GM21390 (cell line): ENCODE results near the gene PPP2R2C.

Experiments
- ATAC-seq: cut with Tn5 transposase; IDR thresholded peaks from one replicate; pipeline ENCODE4 v1.9.1; 2021; ENCODE audit not compliant: unreplicated experiment

PPP2R2C gene

GRCh38 chr4:6404611-6405396 lies 67.6 kb downstream of the PPP2R2C start:
- no peak for ATAC-seq

GRCh38 chr4:6403400-6403685 lies 69.1 kb downstream of the PPP2R2C start:
- no peak for ATAC-seq

- ATAC-seq = no peak
These were observed 69.6 kb downstream of the PPP2R2C start for GRCh38 chr4:6402566-6403399.

- ATAC-seq = no peak
These were observed 70.6 kb downstream of the PPP2R2C start for GRCh38 chr4:6401797-6402196.

- ATAC-seq = no peak
These were observed 75.6 kb downstream of the PPP2R2C start for GRCh38 chr4:6396696-6397236.

DNA sequence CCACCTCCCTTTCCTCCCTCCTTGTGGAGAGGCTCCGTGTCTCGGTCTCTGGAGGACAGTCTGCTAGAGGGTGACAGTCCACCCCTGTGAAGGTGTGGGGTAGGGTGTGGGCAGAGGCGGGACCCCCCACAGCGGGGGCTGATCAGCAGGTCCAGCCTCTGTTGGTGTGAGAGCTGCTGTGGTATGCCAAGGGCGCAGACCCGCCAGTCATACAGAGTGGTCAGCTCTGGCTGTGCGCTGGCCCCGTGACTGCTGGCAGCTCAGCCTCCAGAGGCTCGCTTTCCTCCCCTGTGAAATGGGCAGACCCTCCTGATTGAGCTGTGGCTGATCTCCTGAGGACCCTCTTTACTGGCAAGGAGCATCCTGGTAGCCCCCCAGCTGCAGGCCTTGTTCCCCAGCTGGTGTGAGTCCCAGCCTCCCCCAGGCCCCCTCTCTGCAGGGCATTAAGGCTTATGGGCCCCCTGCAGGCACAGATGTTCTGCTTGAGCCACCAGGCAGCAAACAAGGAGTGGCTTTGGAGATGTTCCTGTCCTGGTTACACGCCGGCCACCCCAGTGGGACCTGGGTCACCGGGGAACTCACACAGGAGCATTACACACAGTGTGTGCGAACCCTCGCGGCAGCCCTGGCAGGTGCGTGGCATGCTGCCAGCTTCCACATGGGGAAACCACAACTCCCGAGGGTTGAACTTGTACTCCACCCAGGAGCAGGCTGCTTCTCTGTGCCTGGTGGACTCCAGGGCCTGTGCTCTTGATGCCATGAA lies 76.8 kb downstream of the PPP2R2C start:
- no peak for ATAC-seq

DNA sequence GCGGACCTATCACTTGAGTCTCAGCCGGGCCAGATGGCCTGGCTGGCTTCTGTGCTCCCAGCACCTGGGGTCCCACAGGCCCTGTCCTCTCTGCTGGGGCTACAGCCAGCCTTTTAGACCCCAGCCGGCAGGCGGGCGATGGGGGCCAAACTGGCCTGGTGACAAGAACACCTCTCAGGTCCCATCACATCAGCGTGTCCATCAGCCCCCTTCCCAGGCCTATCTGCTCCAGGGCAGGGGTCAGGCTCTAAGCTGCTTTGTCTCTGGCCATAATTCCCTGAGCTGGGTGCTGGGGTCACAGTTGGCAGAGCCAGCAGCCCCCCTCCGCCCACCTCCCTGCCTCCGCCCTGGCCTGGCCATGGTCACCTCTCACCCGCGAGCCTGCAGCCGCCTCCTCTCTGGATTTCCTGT lies 77.7 kb downstream of the PPP2R2C start:
- ATAC-seq = no peak

DNA sequence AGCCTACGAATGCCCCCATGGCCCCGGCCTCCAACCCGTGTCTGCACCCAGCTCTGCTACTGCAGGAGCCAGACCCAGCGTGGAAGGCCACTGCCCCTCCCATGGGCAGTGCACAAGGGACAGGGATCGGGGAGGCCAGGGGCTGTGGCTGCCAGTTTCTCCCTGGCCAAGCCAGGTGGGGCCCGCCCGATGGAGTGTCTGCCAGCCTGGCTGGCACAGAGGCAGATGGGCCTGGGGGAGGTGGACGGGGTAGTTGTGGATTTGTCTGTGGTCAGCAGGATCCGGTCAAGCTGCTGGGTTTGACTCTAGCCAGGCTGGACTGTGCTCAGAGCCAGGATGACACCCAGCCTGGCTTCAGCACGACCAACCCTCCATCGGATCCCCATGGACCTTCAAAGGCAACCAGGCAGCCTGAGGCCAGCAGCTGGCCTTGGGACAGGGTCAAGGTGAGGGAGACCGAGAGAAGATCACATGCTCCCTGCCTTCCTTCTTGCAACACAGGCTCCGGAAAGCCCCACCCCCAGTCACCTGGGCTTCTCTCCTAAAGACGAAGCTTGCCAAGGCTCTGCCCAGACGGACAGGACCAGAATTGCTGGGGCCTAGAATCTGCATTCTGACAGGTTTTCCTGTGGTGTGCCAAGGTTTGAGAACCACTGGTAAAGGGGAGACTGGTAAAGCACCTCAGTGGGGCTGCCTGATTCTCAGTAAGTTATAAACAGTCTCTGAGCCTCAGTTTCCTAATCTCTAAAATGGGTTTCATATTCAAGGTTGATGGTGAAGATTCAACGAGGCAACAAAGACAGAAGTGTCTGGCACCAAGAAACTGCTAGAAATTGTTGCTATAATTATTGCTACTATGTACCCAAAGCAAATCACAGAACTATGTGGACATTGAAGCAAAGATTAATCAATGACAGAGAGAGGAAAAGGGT lies 78.6 kb downstream of the PPP2R2C start:
- ATAC-seq = no peak

- ATAC-seq = no peak
These were observed 79.3 kb downstream of the PPP2R2C start for GRCh38 chr4:6393066-6393465.

- ATAC-seq = no peak
These were observed 80.0 kb downstream of the PPP2R2C start for GRCh38 chr4:6392407-6392806.

DNA sequence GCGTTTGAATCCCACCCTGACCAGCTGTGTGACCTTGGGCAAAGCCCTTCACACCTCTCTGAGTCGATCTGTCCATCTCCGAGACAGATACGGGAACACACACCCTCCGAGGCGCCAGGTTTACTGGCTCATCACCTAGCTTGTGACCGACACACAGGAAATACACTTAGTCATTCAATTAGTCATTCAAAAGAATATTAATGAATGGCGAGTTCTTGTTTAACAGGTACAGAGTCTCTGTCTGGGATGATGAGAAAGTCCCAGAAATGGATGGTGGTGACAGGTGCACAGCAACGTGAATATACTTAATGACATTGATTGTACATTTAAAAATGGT lies 80.6 kb downstream of the PPP2R2C start:
- ATAC-seq = no peak

- no peak for ATAC-seq
These were observed 81.1 kb downstream of the PPP2R2C start for GRCh38 chr4:6391186-6391851.

DNA sequence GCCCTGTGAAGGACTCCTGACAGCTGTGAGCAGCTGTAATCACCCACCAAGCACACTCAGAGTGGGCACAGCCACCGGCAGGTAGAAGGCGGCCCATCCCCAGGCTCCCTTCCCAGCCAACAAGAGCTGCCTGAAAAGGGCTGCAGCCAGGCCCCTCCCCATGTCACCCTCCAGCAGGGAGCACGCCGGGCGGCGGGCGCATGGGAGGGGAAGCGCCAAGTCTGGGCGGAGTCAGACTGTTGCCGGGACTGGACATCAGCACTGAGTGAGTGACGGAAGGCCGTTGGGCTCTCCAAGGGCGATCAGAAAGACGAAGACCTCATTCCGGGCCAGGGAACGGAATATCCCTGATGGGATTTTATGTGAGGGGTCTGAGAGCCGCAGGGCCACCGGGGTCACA lies 82.1 kb downstream of the PPP2R2C start:
- ATAC-seq = no peak

- ATAC-seq = no peak
These were observed 83.1 kb downstream of the PPP2R2C start for GRCh38 chr4:6389142-6389825.

GRCh38 chr4:6388713-6389112 lies 83.7 kb downstream of the PPP2R2C start:
- ATAC-seq = no peak

GRCh38 chr4:6387946-6388345 lies 84.5 kb downstream of the PPP2R2C start:
- ATAC-seq = no peak

DNA sequence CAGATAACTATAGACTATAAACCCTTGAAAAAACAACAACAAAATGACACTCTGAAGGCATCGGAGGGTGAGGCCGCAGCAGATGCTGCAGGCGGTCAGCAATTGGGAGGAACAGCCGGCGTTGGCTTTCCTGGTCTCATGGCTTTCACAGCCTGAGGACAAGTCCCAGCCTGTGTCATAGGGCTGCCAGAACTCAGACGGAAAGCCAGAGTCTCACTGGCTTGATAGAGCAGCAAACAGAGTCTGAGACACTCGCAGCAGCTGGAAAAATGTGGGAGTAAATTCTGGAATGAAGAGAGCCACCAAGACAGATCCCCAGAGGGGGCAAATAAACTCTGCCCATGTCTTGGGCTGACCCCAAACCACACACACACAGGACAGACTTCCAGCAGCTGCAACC lies 86.3 kb downstream of the PPP2R2C start:
- no peak for ATAC-seq

DNA sequence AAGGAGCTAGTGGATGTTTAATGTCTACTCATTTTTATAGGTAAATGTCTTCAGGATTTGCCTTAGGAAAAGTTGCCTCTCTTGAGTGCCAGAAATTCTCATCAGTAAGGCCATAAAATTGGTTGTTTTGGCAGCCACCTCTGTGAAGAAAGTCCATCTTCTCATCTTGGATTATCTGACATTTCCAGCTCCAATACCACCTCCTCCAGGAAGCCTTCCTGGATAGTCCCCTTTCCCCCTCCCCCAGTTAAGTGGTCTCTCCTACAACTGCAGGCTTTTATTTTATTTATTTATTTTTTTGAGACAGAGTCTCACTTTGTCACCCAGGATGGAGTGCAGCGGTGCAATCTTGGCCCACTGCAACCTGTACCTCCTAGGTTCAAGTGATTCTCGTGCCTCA lies 87.1 kb downstream of the PPP2R2C start:
- ATAC-seq = no peak

DNA sequence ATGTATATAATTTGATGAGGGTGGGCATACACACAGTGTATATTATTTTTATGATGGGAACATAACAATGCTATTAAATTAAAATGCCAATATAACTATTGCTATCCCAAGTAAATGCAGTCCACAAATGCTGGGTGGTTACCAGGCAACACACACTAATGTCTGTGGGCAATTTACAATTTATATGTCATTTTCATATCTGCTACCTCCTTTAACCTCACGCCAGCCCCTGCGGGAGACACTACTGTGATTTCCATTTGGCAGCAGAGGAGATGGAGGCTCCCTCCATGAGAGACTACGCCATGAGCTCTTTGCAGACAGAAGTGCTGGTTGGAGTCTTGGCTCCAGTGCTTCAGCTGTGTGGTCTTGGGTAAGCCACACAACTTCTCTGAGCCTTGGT lies 87.9 kb downstream of the PPP2R2C start:
- ATAC-seq = no peak
